Suprapubic skin (tissue), 3 donors: ENCODE measurements around the gene MYO18B.

Experiments
- POLR2A ChIP-seq, 2 donors: fragments of 450-650 bp; IDR thresholded peaks; one replicate each; pipeline ENCODE4 v1.6.1; 2017; ENCODE audit warnings: antibody characterized with exemption in 2 of 2, mild to moderate bottlenecking in 2 of 2, moderate library complexity in 2 of 2
- TF ChIP-seq, protein P1 (sequence below), 2 donors: fragments of 200-600 bp in 1 of 2; fragments of 450-650 bp in 1 of 2; sonication (generic) in 1 of 2; IDR thresholded peaks; one replicate each; pipeline ENCODE4 v1.5.1; 2016 to 2019; ENCODE audit warnings: antibody characterized with exemption in 2 of 2, mild to moderate bottlenecking in 1 of 2, moderate library complexity in 1 of 2

DNA sequence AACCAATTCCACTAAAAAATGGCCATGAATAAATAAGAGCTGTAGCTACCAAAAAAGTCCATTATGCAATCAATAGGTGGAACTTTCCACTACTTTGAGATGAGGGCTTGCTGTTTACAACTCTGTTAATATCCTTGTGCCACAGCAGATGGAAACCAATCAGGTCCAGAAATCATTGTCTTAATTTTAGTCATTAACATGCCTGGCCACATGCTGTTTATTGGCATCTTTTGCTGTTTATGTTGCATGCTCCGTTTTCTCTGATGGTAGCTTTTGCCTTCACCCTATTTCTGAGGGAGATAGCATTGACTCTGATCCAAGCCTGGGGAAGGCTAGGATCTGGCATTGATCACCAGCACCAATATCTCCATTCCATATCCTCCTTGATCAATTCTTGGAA is 234.4 kb downstream of the MYO18B start:
- TF ChIP-seq, protein P1, sequence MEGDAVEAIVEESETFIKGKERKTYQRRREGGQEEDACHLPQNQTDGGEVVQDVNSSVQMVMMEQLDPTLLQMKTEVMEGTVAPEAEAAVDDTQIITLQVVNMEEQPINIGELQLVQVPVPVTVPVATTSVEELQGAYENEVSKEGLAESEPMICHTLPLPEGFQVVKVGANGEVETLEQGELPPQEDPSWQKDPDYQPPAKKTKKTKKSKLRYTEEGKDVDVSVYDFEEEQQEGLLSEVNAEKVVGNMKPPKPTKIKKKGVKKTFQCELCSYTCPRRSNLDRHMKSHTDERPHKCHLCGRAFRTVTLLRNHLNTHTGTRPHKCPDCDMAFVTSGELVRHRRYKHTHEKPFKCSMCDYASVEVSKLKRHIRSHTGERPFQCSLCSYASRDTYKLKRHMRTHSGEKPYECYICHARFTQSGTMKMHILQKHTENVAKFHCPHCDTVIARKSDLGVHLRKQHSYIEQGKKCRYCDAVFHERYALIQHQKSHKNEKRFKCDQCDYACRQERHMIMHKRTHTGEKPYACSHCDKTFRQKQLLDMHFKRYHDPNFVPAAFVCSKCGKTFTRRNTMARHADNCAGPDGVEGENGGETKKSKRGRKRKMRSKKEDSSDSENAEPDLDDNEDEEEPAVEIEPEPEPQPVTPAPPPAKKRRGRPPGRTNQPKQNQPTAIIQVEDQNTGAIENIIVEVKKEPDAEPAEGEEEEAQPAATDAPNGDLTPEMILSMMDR (IDR thresholded peaks at IDR 0.05): no peak
- no peak for TF ChIP-seq POLR2A (IDR thresholded peaks at IDR 0.05)
